SK-N-SH (cell line): ENCODE measurements around the gene WFIKKN1. TPM values are rescaled to one million over a fixed set of nuclear protein-coding genes. Genes with fewer than 3 reads are reported as not detected.

Source experiments
- CTCF ChIA-PET: fragments of 300-600, 350-600 bp; formaldehyde crosslinking; extraction: SDS; loops from one replicate; lab custom pipeline; 2021; lab: Yijun Ruan, JAX
- POLR2A ChIA-PET: fragments of 350-600 bp; sonication (Branson Sonifier 250); formaldehyde crosslinking; extraction: SDS; loops from one replicate; lab custom pipeline; 2020; ENCODE audit warnings: antibody characterized with exemption, inconsistent platforms; lab: Yijun Ruan, JAX
- DNase-seq: peaks from one replicate; pipeline ENCODE4 v3.0.0; 2012
- H2AFZ ChIP-seq: fragments of 200-600 bp; sonication (generic); 2 replicates; pipeline ENCODE4 v1.8.1; 2016; ENCODE audit warnings: antibody characterized with exemption, mild to moderate bottlenecking, low read depth
- H3F3A ChIP-seq: fragments of 200-600 bp; sonication (generic); replicated peaks from 2 replicates; pipeline ENCODE3; 2016; ENCODE audit warnings: antibody characterized with exemption, mild to moderate bottlenecking; ENCODE audit not compliant: insufficient read depth
- H3K27ac ChIP-seq, 2 experiments: fragments of 200-500 bp in 1 of 2; fragments of 200-600 bp in 1 of 2; sonication (Bioruptor generic) in 1 of 2; sonication (generic), shearing (Covaris generic) in 1 of 2; 2 replicates each; pipeline versions ENCODE4 v1.5.1 to v1.6.1; 2014 to 2016; ENCODE audit warnings: low read depth in 2 of 2, inconsistent platforms in 1 of 2, low read length in 1 of 2, mild to moderate bottlenecking in 1 of 2, mixed read lengths in 1 of 2
- H3K27me3 ChIP-seq: fragments of 200-600 bp; sonication (generic), shearing (Covaris generic); 2 replicates; pipeline ENCODE4 v1.6.1; 2016; ENCODE audit warnings: mixed run types; ENCODE audit not compliant: insufficient read depth
- H3K36me3 ChIP-seq, 2 experiments: fragments of 200-500 bp in 1 of 2; fragments of 200-600 bp in 1 of 2; sonication (Bioruptor generic) in 1 of 2; sonication (generic) in 1 of 2; replicated peaks in 1 of 2; 2 replicates each; pipeline versions ENCODE3 to v1.5.1; 2014 to 2016; ENCODE audit warnings: low read length in 1 of 2, mild to moderate bottlenecking in 1 of 2; ENCODE audit not compliant: insufficient read depth in 2 of 2, control insufficient read depth in 1 of 2
- H3K4me1 ChIP-seq, 2 experiments: fragments of 200-500 bp in 1 of 2; fragments of 200-600 bp in 1 of 2; sonication (Bioruptor generic) in 1 of 2; sonication (generic), shearing (Covaris generic) in 1 of 2; 2 replicates each; pipeline versions ENCODE4 v1.5.1 to v1.6.1; 2014 to 2016; ENCODE audit warnings: low read depth in 1 of 2, low read length in 1 of 2, mixed run types in 1 of 2; ENCODE audit not compliant: insufficient read depth in 2 of 2, control insufficient read depth in 1 of 2
- H3K4me2 ChIP-seq: fragments of 200-600 bp; sonication (generic), shearing (Covaris generic); 2 replicates; pipeline ENCODE4 v1.6.1; 2017; ENCODE audit warnings: mixed run types
- H3K4me3 ChIP-seq, 2 experiments: fragments of 200-500 bp in 1 of 2; fragments of 200-600 bp in 1 of 2; sonication (Bioruptor generic) in 1 of 2; sonication (generic), shearing (Covaris generic) in 1 of 2; 2 replicates each; pipeline versions ENCODE4 v1.5.1 to v1.8.1; 2014 to 2016; ENCODE audit warnings: low read depth in 2 of 2, inconsistent platforms in 1 of 2, low read length in 1 of 2, mild to moderate bottlenecking in 1 of 2, mixed read lengths in 1 of 2, moderate library complexity in 1 of 2
- H3K79me2 ChIP-seq: fragments of 200-600 bp; sonication (generic); 2 replicates; pipeline ENCODE4 v1.8.1; 2017; ENCODE audit warnings: mild to moderate bottlenecking; ENCODE audit not compliant: insufficient read depth
- H3K9ac ChIP-seq: fragments of 200-600 bp; sonication (generic); 2 replicates; pipeline ENCODE4 v1.6.1; 2017; ENCODE audit warnings: mixed run types
- H3K9me2 ChIP-seq: fragments of 200-600 bp; sonication (generic); 2 replicates; pipeline ENCODE4 v1.6.1; 2017; ENCODE audit warnings: mixed run types
- H3K9me3 ChIP-seq: fragments of 200-600 bp; sonication (generic); 2 replicates; pipeline ENCODE4 v1.6.1; 2017; ENCODE audit warnings: mixed run types, mild to moderate bottlenecking, moderate library complexity
- H4K20me1 ChIP-seq: fragments of 200-600 bp; sonication (generic); 2 replicates; pipeline ENCODE4 v1.6.1; 2017; ENCODE audit warnings: mild to moderate bottlenecking, mixed run types; ENCODE audit not compliant: insufficient read depth
- EP300 ChIP-seq, 2 experiments: IDR thresholded peaks; 2 replicates each; pipeline versions ENCODE4 v1.4.0 to v1.6.1; 2012; ENCODE audit warnings: borderline replicate concordance in 1 of 2, low read depth in 1 of 2, low read length in 1 of 2
- FOSL2 ChIP-seq: IDR thresholded peaks from 2 replicates; pipeline ENCODE4 v1.4.0; 2012; ENCODE audit warnings: low read depth, mild to moderate bottlenecking, moderate library complexity, borderline replicate concordance
- FOXJ3 ChIP-seq: sonication (generic); formaldehyde crosslinking; IDR thresholded peaks from 2 replicates; pipeline ENCODE4 v1.5.1; 2020; ENCODE audit warnings: mild to moderate bottlenecking, missing genetic modification reagents
- GABPA ChIP-seq: IDR thresholded peaks from 2 replicates; pipeline ENCODE4 v1.4.0; 2012; ENCODE audit warnings: low read depth, mild to moderate bottlenecking
- MEF2A ChIP-seq: IDR thresholded peaks from 2 replicates; pipeline ENCODE4 v1.4.0; 2012; ENCODE audit warnings: low read depth, borderline replicate concordance
- MXI1 ChIP-seq: IDR thresholded peaks from 2 replicates; pipeline ENCODE4 v1.6.1; 2012; ENCODE audit warnings: mild to moderate bottlenecking, low read depth, low read length, improper control_type of control experiment
- NRF1 ChIP-seq: IDR thresholded peaks from 2 replicates; pipeline ENCODE4 v1.6.1; 2012; ENCODE audit warnings: low read depth, mild to moderate bottlenecking, low read length
- RAD21 ChIP-seq: IDR thresholded peaks from 2 replicates; pipeline ENCODE4 v1.6.1; 2012; ENCODE audit warnings: mild to moderate bottlenecking, low read length
- RCOR1 ChIP-seq: fragments of 150-350 bp; IDR thresholded peaks from 2 replicates; pipeline ENCODE4 v1.6.1; 2017; ENCODE audit warnings: antibody characterized with exemption, low read length
- TAF1 ChIP-seq: IDR thresholded peaks from 2 replicates; pipeline ENCODE4 v1.6.1; 2012; ENCODE audit warnings: low read depth, mild to moderate bottlenecking, low read length, moderate library complexity, borderline replicate concordance
- TCF12 ChIP-seq: IDR thresholded peaks from 2 replicates; pipeline ENCODE4 v1.4.0; 2012
- WGBS: methylation state at CpG from one replicate; pipeline ENCODE4 v1.1.6; 2017; ENCODE audit warnings: low lambda C conversion rate; 5-methylcytosine and 5-hydroxymethylcytosine counted together
- polyA plus RNA-seq, 3 experiments: library from polyadenylated mRNA; depleted of rRNA; stranded (reverse); fragments of >200 nt; gene quantifications; 2 replicates each; pipeline ENCODE4 v1.2.3, GENCODE V29; 2012
- TF ChIP-seq, protein P1 (sequence below): IDR thresholded peaks from 2 replicates; pipeline ENCODE4 v1.4.0; 2012; ENCODE audit warnings: low read depth, borderline replicate concordance
- TF ChIP-seq, protein P2 (sequence below): fragments of 150-350 bp; IDR thresholded peaks from 2 replicates; pipeline ENCODE4 v1.6.1; 2016; ENCODE audit warnings: mild to moderate bottlenecking, low read depth, low read length

WFIKKN1 gene
- polyA plus RNA-seq, 1 of the 3 experiments (the other 2 are of a cell fraction): 0.16 TPM

DNA sequence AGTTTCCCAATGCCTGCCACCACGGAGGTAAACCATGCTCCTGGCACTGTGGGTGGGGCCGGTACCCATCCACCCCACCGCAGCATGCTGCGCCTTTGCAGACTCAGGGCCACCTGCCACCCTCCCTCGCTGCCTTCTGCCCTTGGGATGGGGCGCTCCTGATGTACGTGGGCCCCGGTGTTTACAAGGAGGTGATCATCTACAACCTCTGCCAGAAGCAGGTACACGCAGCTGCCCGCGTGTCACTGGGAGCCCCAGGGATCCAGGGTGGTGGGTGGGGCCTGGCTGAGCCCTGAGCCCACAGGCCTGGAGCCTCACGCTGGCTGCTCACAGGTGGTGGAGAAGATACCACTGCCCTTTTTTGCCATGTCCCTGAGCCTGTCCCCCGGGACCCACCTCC, 35.8 kb downstream of the WFIKKN1 start:
- CTCF ChIA-PET: interaction anchor here (1.0 to 6.3 kb wide), 5 partner anchors 12 to 74 kb away, joined by 3 to 69 read pairs (median 4); partner anchors contain the start of genes CIAO3, WDR24 and WDR90

DNA sequence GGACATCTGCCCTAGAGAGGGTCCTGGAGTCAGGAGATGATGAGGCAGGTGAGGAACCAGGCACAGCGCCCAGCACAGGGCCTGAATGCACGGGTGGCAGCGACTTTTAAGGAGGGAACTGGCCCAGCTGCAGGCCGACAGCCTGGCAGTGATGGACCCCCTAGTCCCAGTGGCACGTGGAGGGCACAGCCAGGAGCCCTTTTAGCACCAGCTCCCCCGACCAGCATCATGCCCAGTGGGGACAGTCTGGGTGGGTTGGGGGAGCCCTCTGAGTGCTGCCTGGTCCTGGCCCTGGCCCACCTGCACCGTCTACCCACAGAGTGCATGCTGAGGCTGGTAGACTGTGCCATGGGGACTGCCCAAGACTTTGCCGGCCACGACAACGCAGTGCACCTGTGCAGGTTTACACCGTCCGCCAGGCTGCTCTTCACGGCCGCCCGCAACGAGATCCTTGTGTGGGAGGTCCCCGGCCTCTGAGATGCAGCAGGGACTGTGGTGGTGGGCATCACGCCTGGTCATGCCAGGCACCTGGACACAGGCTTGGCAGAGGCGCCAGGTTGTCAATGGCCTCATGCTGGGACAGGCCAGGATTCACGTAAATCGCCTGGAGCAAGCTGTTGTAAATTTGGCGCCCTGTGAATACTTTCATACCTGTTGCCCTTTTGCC, 36.5 kb downstream of the WFIKKN1 start:
- Histone ChIP-seq H3K36me3 (peaks cover 5 to 41% of the 10 kb centered on the region in 2 experiments), H4K20me1 (0 out of 2 replicates have a peak, but pooled peaks cover 6% of the 10 kb centered on the region), H3K4me2 (no peak overlapping the region), H3K9me3 (no peaks in the 10 kb centered on the region), H3F3A (no peaks in the 10 kb centered on the region), H3K27me3 (no peaks in the 10 kb centered on the region)
- POLR2A ChIA-PET: interaction anchor here (0.6 to 1.5 kb wide), 4 partner anchors 8 to 17 kb away, joined by 3 to 4 read pairs (median 4); partner anchors contain the start of genes JMJD8, RHBDL1 and STUB1
- TF ChIP-seq EP300 (IDR thresholded peaks at IDR 0.05; ENCODE audit: borderline replicate concordance in 1 of 2, low read depth in 1 of 2, low read length in 1 of 2) (no peak), NRF1 (no peak), MEF2A (no peak), GABPA (no peak), FOSL2 (no peak), TAF1 (no peak), MXI1 (no peak), FOXJ3 (CRISPR knock-in tag) (no peak), RCOR1 (no peak), TCF12 (no peak)
- TF ChIP-seq, protein P1, sequence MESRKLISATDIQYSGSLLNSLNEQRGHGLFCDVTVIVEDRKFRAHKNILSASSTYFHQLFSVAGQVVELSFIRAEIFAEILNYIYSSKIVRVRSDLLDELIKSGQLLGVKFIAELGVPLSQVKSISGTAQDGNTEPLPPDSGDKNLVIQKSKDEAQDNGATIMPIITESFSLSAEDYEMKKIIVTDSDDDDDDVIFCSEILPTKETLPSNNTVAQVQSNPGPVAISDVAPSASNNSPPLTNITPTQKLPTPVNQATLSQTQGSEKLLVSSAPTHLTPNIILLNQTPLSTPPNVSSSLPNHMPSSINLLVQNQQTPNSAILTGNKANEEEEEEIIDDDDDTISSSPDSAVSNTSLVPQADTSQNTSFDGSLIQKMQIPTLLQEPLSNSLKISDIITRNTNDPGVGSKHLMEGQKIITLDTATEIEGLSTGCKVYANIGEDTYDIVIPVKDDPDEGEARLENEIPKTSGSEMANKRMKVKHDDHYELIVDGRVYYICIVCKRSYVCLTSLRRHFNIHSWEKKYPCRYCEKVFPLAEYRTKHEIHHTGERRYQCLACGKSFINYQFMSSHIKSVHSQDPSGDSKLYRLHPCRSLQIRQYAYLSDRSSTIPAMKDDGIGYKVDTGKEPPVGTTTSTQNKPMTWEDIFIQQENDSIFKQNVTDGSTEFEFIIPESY: no peak
- TF ChIP-seq, all 33 proteins: peak for 0
- H3K9me2 ChIP-seq: no peaks in the 10 kb centered on the region
- peak overlapping the region; percentile 25 to 81; a peak in 3 of 4 replicates for H3K27ac ChIP-seq
- H3K79me2 ChIP-seq: peaks cover 25% of the 10 kb centered on the region
- CTCF ChIA-PET: interaction anchor here (0.6 to 6.3 kb wide), 16 partner anchors 9 to 123 kb away, joined by 3 to 69 read pairs (median 4); partner anchors contain the start of genes JMJD8, RHBDL1, WDR24 and WDR90
- 76% methylated on average over 17 of the region's 22 CpGs for WGBS
- no peak overlapping the region for H3K4me3 ChIP-seq
- H2AFZ ChIP-seq: peak overlapping the region; percentile 36; the same call in 1 of the 2 replicates
- no peak overlapping the region; the same call in 1 of the 2 replicates for H3K9ac ChIP-seq
- DNase-seq: no peak
- peaks cover 0 to 20% of the 10 kb centered on the region in 2 experiments; a peak in 1 of 4 replicates for H3K4me1 ChIP-seq

More for the DNA sequence above, 35.8 kb downstream of the WFIKKN1 start:
- no peaks in the 10 kb centered on the region for H3K9me3 ChIP-seq
- no peak overlapping the region for H3K4me2 ChIP-seq
- 0 out of 2 replicates have a peak, but pooled peaks cover 6% of the 10 kb centered on the region for H4K20me1 ChIP-seq
- TF ChIP-seq, protein P2, sequence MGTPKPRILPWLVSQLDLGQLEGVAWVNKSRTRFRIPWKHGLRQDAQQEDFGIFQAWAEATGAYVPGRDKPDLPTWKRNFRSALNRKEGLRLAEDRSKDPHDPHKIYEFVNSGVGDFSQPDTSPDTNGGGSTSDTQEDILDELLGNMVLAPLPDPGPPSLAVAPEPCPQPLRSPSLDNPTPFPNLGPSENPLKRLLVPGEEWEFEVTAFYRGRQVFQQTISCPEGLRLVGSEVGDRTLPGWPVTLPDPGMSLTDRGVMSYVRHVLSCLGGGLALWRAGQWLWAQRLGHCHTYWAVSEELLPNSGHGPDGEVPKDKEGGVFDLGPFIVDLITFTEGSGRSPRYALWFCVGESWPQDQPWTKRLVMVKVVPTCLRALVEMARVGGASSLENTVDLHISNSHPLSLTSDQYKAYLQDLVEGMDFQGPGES: no peak
- no peak for TF ChIP-seq RAD21
- no peaks in the 10 kb centered on the region for H3F3A ChIP-seq
- H3K4me3 ChIP-seq: no peak overlapping the region
- H3K27me3 ChIP-seq: no peaks in the 10 kb centered on the region
- no peak for DNase-seq
- H3K36me3 ChIP-seq: peaks cover 5 to 43% of the 10 kb centered on the region in 2 experiments
- peaks cover 25% of the 10 kb centered on the region for H3K79me2 ChIP-seq
- no peak overlapping the region for H3K9ac ChIP-seq
- H3K9me2 ChIP-seq: no peaks in the 10 kb centered on the region
- no peak overlapping the region for H2AFZ ChIP-seq
- 90% methylated on average over 7 of the region's 13 CpGs for WGBS
- peaks cover 0 to 27% of the 10 kb centered on the region in 2 experiments; a peak in 1 of 4 replicates for H3K4me1 ChIP-seq
- POLR2A ChIA-PET: interaction anchor here (0.8 to 1.5 kb wide), 3 partner anchors 9 to 71 kb away, joined by 3 to 4 read pairs (median 4); partner anchors contain the start of genes RHBDL1 and STUB1
- H3K27ac ChIP-seq: no peak overlapping the region; a peak in 1 of 4 replicates
